Naive B cell (primary cell): ENCODE results near the gene DECR2. TPM values are rescaled to one million over a fixed set of nuclear protein-coding genes. Genes with fewer than 3 reads are reported as not detected.
"Not testable (repeated sequence)": the region's sequence is repeated elsewhere in the genome, so short reads cannot be mapped to it uniquely, and the experiment has no call there.

Experiments used
- ATAC-seq, 2 donors: fragments of 150-1000 bp; cut with Tn5 transposase; 2 replicates each; pipeline ENCODE4 v1.10.0; 2021; ENCODE audit warnings: low read depth in 2 of 2, mild to moderate bottlenecking in 2 of 2, moderate library complexity in 2 of 2
- DNase-seq: peaks from one replicate; pipeline ENCODE4 v3.0.0; 2022
- H3K27ac Mint-ChIP-seq, 6 donors: one replicate each; pipeline ENCODE4 v1.8.0; 2020 to 2022; ENCODE audit warnings: mild to moderate bottlenecking in 6 of 6, mixed read lengths in 6 of 6, moderate library complexity in 5 of 6, inconsistent platforms in 2 of 6
- H3K27me3 Mint-ChIP-seq, 3 donors: one replicate each; pipeline ENCODE4 v1.8.0; 2021 to 2022; ENCODE audit warnings: mixed read lengths in 3 of 3, mild to moderate bottlenecking in 1 of 3
- H3K36me3 Mint-ChIP-seq, 2 donors: one replicate each; pipeline ENCODE4 v1.8.0; 2020 to 2022; ENCODE audit warnings: mixed read lengths in 2 of 2, inconsistent platforms in 1 of 2, mild to moderate bottlenecking in 1 of 2
- H3K4me1 Mint-ChIP-seq, 3 donors: one replicate each; pipeline ENCODE4 v1.8.0; 2020 to 2022; ENCODE audit warnings: mixed read lengths in 3 of 3, inconsistent platforms in 1 of 3, mild to moderate bottlenecking in 1 of 3, moderate library complexity in 1 of 3
- H3K4me3 Mint-ChIP-seq, 8 donors: one replicate each; pipeline ENCODE4 v1.8.0; 2020 to 2022; ENCODE audit warnings: mild to moderate bottlenecking in 8 of 8, mixed read lengths in 8 of 8, moderate library complexity in 8 of 8, inconsistent platforms in 2 of 8
- H3K9me3 Mint-ChIP-seq, 7 donors: one replicate each; pipeline ENCODE4 v1.8.0; 2020 to 2022; ENCODE audit warnings: mixed read lengths in 7 of 7, mild to moderate bottlenecking in 5 of 7, inconsistent platforms in 2 of 7, moderate library complexity in 1 of 7
- polyA plus RNA-seq, 6 donors: library from polyadenylated mRNA; unstranded; fragments of 300-500 nt; fragmentation: Illumina TruSeq; gene quantifications; one replicate each; pipeline ENCODE4 v1.2.3, GENCODE V29; 2021; ENCODE audit warnings: low read depth in 6 of 6

DECR2 gene
- polyA plus RNA-seq, 6 donors from 2014 or later, result 3.8 to 9.4 (median 5.2) TPM

- DNase-seq, result no peak
- Mint-ChIP-seq H3K4me3 (peak overlapping the region in 2 of 8 donors; percentile 25 to 44), H3K9me3 (no peaks in the 10 kb centered on the region), H3K27me3 (no peaks in the 10 kb centered on the region), H3K36me3 (no peaks in the 10 kb centered on the region), H3K4me1 (peaks cover 9 to 23% (median 17%) of the 10 kb centered on the region in 3 donors), H3K27ac (no peak overlapping the region)
- ATAC-seq, result no peak
These were observed 22.9 kb upstream of the DECR2 start for GRCh38 chr16:378821-379182.

GRCh38 chr16:379183-379960, 22.3 kb upstream of the DECR2 start:
- Mint-ChIP-seq H3K27me3 (no peaks in the 10 kb centered on the region), H3K4me3 (peak overlapping the region in 4 of 8 donors; percentile 6 to 79 (median 78)), H3K9me3 (no peaks in the 10 kb centered on the region), H3K36me3 (no peaks in the 10 kb centered on the region), H3K27ac (peak overlapping the region in 2 of 6 donors; percentile 24 to 37), H3K4me1 (peaks cover 9 to 28% (median 23%) of the 10 kb centered on the region in 3 donors)
- DNase-seq, result no peak
- no peak for ATAC-seq

DNA sequence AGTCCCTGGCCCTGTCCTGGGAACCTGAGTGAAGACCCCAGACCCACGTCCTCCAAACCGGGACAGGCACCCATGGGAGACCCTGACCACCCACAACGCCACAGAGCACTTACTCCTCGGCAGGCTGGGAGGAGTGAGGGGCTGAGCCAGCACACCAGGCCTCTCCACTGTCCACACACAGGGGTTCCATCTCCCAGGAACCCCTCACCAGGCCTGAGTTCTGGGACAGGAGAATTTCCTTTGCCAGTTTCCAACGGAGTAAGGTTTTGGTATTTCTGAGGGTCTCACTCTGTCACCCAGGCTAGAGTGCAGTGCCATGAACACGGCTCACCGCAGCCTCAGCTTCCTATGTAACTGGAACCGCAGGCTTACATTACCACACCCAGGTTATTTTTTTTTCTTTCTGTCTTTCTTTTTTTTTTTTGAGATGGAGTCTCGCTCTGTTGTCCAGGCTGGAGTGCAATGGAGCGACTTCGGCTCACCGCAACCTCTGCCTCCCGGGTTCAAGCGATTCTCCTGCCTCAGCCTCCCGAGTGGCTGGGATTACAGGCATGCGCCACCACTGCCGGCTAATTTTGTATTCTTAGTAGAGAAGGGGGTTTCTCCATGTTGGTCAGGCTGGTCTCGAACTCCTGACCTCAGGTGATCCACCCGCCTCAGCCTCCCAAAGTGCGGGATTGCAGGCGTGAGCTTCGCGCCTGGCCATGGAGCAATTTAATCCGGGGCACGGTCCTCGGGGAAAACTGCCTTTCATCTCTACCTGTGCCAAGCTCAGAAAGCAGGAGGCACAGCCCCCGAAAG, 21.5 kb upstream of the DECR2 start:
- ATAC-seq, result no peak
- Mint-ChIP-seq H3K27ac (peak overlapping the region in 4 of 6 donors; percentile 22 to 79 (median 30)), H3K4me1 (peaks cover 9 to 32% (median 26%) of the 10 kb centered on the region in 3 donors), H3K36me3 (no peaks in the 10 kb centered on the region), H3K9me3 (no peaks in the 10 kb centered on the region), H3K27me3 (no peaks in the 10 kb centered on the region), H3K4me3 (peak overlapping the region; percentile 55 to 89 (median 79))
- DNase-seq, result no peak

DNA sequence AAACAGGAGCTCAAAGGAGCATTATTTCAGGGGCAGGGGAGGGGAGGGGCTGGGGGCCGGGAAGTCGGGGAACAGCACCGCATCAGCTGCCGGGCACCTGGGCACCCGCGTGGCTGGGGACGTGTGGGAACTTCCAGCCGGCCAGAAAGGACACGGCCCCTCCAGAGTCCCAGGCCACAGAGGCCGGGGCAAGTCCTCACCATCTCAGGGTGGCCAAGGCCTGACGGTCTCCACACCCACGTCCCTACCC, 21.0 kb upstream of the DECR2 start:
- Mint-ChIP-seq H3K27me3 (no peaks in the 10 kb centered on the region), H3K36me3 (no peaks in the 10 kb centered on the region), H3K4me1 (peaks cover 9 to 32% (median 26%) of the 10 kb centered on the region in 3 donors), H3K4me3 (peak overlapping the region; percentile 58 to 89 (median 79)), H3K9me3 (no peaks in the 10 kb centered on the region), H3K27ac (peak overlapping the region in 1 of 6 donors; percentile 89)
- no peak for DNase-seq
- ATAC-seq, result no peak

DNA sequence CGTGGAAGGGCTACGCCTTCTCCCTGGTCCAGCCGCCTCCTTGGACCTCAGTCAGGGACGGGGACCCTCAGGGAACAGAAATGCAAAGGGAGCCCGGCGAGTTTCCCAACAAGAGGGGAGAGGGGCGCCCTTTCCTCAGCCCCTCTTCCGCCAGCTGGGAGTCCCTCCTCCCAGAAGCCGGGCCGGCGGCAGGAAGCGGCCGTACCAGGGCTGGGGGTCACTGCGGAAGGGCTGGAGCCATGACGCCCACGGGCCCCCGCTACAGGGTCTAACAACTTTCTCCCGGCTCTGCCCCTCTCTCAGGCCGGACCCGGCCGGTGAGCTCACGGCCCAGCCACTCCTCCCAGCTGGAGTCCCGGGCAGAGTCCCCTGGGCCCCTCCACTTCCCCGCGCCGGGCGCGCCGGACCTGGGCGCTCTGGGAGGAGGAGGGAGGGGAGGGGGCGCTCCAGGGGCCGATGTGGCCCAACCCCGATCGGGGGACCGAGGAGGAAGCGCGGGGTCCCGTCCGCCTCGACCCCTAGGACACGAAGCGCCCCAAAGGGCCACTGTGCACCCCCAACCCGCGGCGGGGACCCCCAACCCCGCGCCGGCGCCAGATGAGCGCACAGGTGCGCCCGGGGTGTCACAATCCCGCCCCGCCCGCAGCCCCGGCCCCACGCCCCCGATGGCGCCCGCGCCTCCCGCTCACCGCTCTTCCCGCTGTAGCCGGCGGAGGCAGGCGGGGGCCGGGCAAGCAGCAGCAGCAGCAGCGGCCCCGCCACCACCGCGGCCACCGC, 20.5 kb upstream of the DECR2 start:
- ATAC-seq, result peak; percentile 14 to 25
- Mint-ChIP-seq H3K4me3 (peak overlapping the region; percentile 52 to 88 (median 70)), H3K9me3 (no peaks in the 10 kb centered on the region), H3K4me1 (peaks cover 10 to 33% (median 26%) of the 10 kb centered on the region in 3 donors), H3K27ac (peak overlapping the region in 1 of 6 donors; percentile 89), H3K27me3 (no peaks in the 10 kb centered on the region), H3K36me3 (no peaks in the 10 kb centered on the region)
- DNase-seq, result no peak

- H3K27ac Mint-ChIP-seq, result peak within 1 kb of the TSS; percentile 67 to 98 (median 94)
- H3K27me3 Mint-ChIP-seq, result no peaks in the 10 kb centered on the region
- peak; percentile 73 for DNase-seq
These were observed 19.6 kb upstream of the DECR2 start, which contains the start of gene PGAP6 for GRCh38 chr16:381789-382717. Gene PGAP6 (minus strand): TSS chr16:381978. CDS start chr16:381821, 157 bp downstream.

DNA sequence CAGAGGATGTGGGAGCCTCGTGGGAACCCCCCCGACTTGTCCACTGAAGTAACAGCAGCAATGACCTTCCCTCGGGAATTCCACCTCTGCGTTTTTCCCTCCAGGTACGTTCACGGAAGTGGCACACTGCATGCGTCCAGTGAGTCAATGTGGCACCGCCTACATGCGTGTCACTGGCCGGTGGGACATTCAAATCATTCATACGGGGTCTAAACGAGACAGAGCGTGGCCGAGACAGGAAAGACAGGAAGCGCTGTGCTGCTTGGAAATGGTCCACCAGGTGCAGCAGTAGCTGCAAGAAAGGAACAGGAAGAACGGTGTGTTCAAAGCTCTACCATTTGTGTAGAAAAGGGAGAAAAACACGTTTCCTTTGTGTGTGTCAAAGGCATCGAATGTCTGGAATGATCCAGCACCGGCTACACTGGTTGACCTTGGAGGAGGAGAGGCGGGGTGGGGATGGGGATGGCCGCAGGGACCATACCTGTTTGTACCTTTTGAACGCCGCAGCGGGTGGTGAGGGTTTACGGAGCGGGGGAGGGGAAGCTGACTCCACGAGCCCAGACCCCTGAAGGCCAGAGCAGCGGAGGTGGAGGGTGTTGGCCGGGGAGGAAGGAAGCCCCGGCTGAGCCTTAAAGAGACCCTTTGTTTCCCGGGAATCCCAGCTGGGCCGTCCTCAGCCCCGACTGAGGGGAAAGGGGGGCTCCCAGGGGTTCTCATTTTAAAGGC, 18.2 kb upstream of the DECR2 start:
- H3K4me1 Mint-ChIP-seq, result peaks cover 12 to 35% (median 26%) of the 10 kb centered on the region in 3 donors
- ATAC-seq, result peak; percentile 61 to 76

More at GRCh38 chr16:381789-382717, 19.6 kb upstream of the DECR2 start, which contains the start of gene PGAP6:
- peak; percentile 46 to 60 for ATAC-seq
- H3K36me3 Mint-ChIP-seq, result no peaks in the 10 kb centered on the region
- no peaks in the 10 kb centered on the region for H3K9me3 Mint-ChIP-seq
- H3K4me3 Mint-ChIP-seq, result peak within 1 kb of the TSS; percentile 70 to 96 (median 96)
- peaks cover 12 to 35% (median 26%) of the 10 kb centered on the region in 3 donors for H3K4me1 Mint-ChIP-seq

GRCh38 chr16:386641-387156, 15.0 kb upstream of the DECR2 start:
- DNase-seq (no peak), ATAC-seq (no peak)
- Mint-ChIP-seq H3K36me3 (no peaks in the 10 kb centered on the region), H3K27me3 (no peaks in the 10 kb centered on the region), H3K9me3 (no peaks in the 10 kb centered on the region), H3K4me3 (peak overlapping the region in 2 of 8 donors; percentile 20 to 64), H3K4me1 (peaks cover 9 to 28% (median 17%) of the 10 kb centered on the region in 3 donors), H3K27ac (peak overlapping the region in 2 of 6 donors; percentile 15 to 70)

More for the DNA sequence above, 18.2 kb upstream of the DECR2 start:
- Mint-ChIP-seq H3K27me3 (no peaks in the 10 kb centered on the region), H3K9me3 (no peaks in the 10 kb centered on the region), H3K4me3 (peak overlapping the region; percentile 70 to 96 (median 96)), H3K36me3 (no peaks in the 10 kb centered on the region), H3K27ac (peak overlapping the region; percentile 67 to 98 (median 96))
- DNase-seq, result peak; percentile 78

GRCh38 chr16:387761-388666, 13.7 kb upstream of the DECR2 start:
- peaks cover 9 to 23% (median 17%) of the 10 kb centered on the region in 3 donors for H3K4me1 Mint-ChIP-seq
- H3K4me3 Mint-ChIP-seq, result peak overlapping the region in 1 of 8 donors; percentile 64
- H3K36me3 Mint-ChIP-seq, DNase-seq, H3K27me3 Mint-ChIP-seq, H3K9me3 Mint-ChIP-seq, ATAC-seq: not testable (repeated sequence)
- H3K27ac Mint-ChIP-seq, result peak overlapping the region in 2 of 6 donors; percentile 76 to 88

DNA sequence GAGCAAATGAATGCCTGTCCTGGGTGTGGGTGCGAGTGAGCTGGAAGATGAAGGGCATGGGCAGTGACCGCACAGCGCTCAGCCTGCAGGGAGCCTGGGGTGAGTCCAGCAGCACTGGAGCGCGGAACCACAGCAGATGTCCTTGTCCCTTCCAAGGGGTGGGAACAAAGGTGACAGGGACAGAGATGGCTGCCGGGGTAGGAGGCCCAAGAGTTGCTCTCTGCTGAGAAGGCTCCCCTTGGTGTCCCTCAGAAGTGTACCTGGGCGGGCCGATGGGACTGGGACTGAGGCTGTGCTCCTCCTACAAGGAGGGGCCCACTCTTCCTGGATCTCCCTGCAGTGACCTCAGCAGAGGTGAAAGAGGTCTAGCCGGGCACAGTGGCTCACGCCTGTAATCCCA, 12.3 kb upstream of the DECR2 start:
- no peaks in the 10 kb centered on the region for H3K9me3 Mint-ChIP-seq
- H3K4me3 Mint-ChIP-seq, result no peak overlapping the region
- peaks cover 3 to 12% (median 3%) of the 10 kb centered on the region in 3 donors for H3K4me1 Mint-ChIP-seq
- ATAC-seq, result no peak
- no peaks in the 10 kb centered on the region for H3K27me3 Mint-ChIP-seq
- H3K27ac Mint-ChIP-seq, result no peak overlapping the region
- no peaks in the 10 kb centered on the region for H3K36me3 Mint-ChIP-seq
- no peak for DNase-seq

- no peaks in the 10 kb centered on the region for H3K36me3 Mint-ChIP-seq
- no peaks in the 10 kb centered on the region for H3K9me3 Mint-ChIP-seq
- peak; percentile 68 for DNase-seq
- no peak overlapping the region for H3K27ac Mint-ChIP-seq
- H3K4me1 Mint-ChIP-seq, result peaks cover 9 to 28% (median 11%) of the 10 kb centered on the region in 3 donors
- no peaks in the 10 kb centered on the region for H3K27me3 Mint-ChIP-seq
- peak; percentile 79 to 87 for ATAC-seq
- peak overlapping the region in 2 of 8 donors; percentile 39 to 56 for H3K4me3 Mint-ChIP-seq
These were observed 9.8 kb upstream of the DECR2 start for GRCh38 chr16:391885-392335.
